ENCODE data around the gene UBE2Q1. TPM values are rescaled to one million over a fixed set of nuclear protein-coding genes. Genes with fewer than 3 reads are reported as not detected.

Gene UBE2Q1
- total and polyA plus RNA-seq, 2 of the 8 experiments (the other 6 are each of a cell fraction or from before 2014, with no cell fraction given), result 13.2 to 95.8 TPM

- TF ChIP-seq FOSL1 (IDR thresholded peaks at IDR 0.05; ENCODE audit: insufficient read depth, low read depth, low read length) (no peak), PHF8 (conservative IDR thresholded peaks at IDR 0.05; ENCODE audit: low read depth, low read length) (no peak), SIRT6 (IDR thresholded peaks at IDR 0.05; ENCODE audit: low read length) (no peak), CTCF (IDR thresholded peaks at IDR 0.05; ENCODE audit: control extremely low read depth in 1 of 3, insufficient read depth in 1 of 3, low read depth in 1 of 3, low read length in 3 of 3) (no peak), EZH2 (IDR thresholded peaks at IDR 0.05; ENCODE audit: low read depth, low read length, severe bottlenecking) (no peak), GABPA (IDR thresholded peaks at IDR 0.05; ENCODE audit: borderline replicate concordance, insufficient read depth, low read length) (no peak), SP1 (IDR thresholded peaks at IDR 0.05; ENCODE audit: low read depth, low read length) (no peak), POLR2A (IDR thresholded peaks at IDR 0.05; ENCODE audit: control extremely low read depth in 1 of 2, low read depth in 2 of 2, low read length in 2 of 2) (no peak)
- Histone ChIP-seq H2BK5ac (ENCODE audit: low read depth, low read length) (no peak overlapping the region), H3K4me1 (replicated peaks in 1 of 4; ENCODE audit: control insufficient read depth in 3 of 4, insufficient read depth in 4 of 4, low read length in 3 of 4) (no peaks in the 10 kb centered on the region), H2BK12ac (ENCODE audit: low read depth, low read length) (no peak overlapping the region), H2BK15ac (ENCODE audit: low read length) (no peak overlapping the region), H2BK20ac (ENCODE audit: low read length) (no peak overlapping the region), H3K36me3 (ENCODE audit: control insufficient read depth in 2 of 4, insufficient read depth in 4 of 4, low read length in 3 of 4) (peaks cover 40 to 58% (median 47%) of the 10 kb centered on the region in 4 experiments), H3K4me2 (ENCODE audit: insufficient read depth in 1 of 2, low read depth in 2 of 2, low read length in 2 of 2) (no peak overlapping the region), H4K91ac (replicated peaks; ENCODE audit: insufficient read length, low read length) (no peak overlapping the region), H3K14ac (ENCODE audit: insufficient read length) (no peak overlapping the region), H4K8ac (ENCODE audit: extremely low read depth, insufficient read depth, low read length) (no peak overlapping the region), H3K79me2 (ENCODE audit: control insufficient read depth in 1 of 2, insufficient read depth in 2 of 2, low read length in 2 of 2) (no peaks in the 10 kb centered on the region), H3K23ac (ENCODE audit: insufficient read length) (no peak overlapping the region), H3K4me3 (ENCODE audit: extremely low read depth in 1 of 4, insufficient read depth in 2 of 4, low read depth in 3 of 4, low read length in 4 of 4) (no peak overlapping the region), H3K4ac (replicated peaks; ENCODE audit: insufficient read length, low read depth, low read length) (no peak overlapping the region), H3K27me3 (replicated peaks in 1 of 4; ENCODE audit: control insufficient read depth in 3 of 4, extremely low read depth in 1 of 4, insufficient read depth in 3 of 4, low read length in 3 of 4) (no peaks in the 10 kb centered on the region), H4K5ac (ENCODE audit: insufficient read length, low read depth, low read length) (no peak overlapping the region), H4K20me1 (replicated peaks in 1 of 2; ENCODE audit: control insufficient read depth in 1 of 2, insufficient read depth in 2 of 2, low read length in 2 of 2) (peaks cover 11 to 21% of the 10 kb centered on the region in 2 experiments), H3K56ac (replicated peaks; ENCODE audit: insufficient read length, low read depth, low read length) (no peak overlapping the region), H3K9me3 (ENCODE audit: insufficient read depth in 2 of 2, low read depth in 1 of 2, low read length in 1 of 2) (no peaks in the 10 kb centered on the region), H3K23me2 (ENCODE audit: low read depth, low read length) (no peaks in the 10 kb centered on the region), H3K9ac (replicated peaks in 1 of 4; ENCODE audit: extremely low read depth in 1 of 4, low read depth in 3 of 4, low read length in 3 of 4) (no peak overlapping the region), H3K27ac (ENCODE audit: low read depth, low read length) (no peak overlapping the region), H2BK120ac (replicated peaks; ENCODE audit: low read depth, low read length) (no peak overlapping the region), H3K18ac (ENCODE audit: extremely low read depth, low read length) (no peak overlapping the region), H2AFZ (ENCODE audit: low read length) (no peak overlapping the region), H3K79me1 (ENCODE audit: low read depth, low read length) (no peaks in the 10 kb centered on the region; the same call in 1 of the 2 replicates), H2AK5ac (ENCODE audit: low read depth, low read length) (no peak overlapping the region)
- no peak for FAIRE-seq
- no peak for DNase-seq (ENCODE audit: low read depth in 1 of 2, low spot score in 2 of 2)
- 93% methylated on average over 8 of the region's 8 CpGs; no CpG with 5 or more reads in 1 of the 2 experiments for WGBS, 2 experiments (ENCODE audit: extremely low coverage in 1 of 2, insufficient coverage in 1 of 2, insufficient read length in 1 of 2, insufficient replicate concordance in 2 of 2, low coverage in 1 of 2, low lambda C conversion rate in 2 of 2, missing lambda C conversion rate in 1 of 2)
- ChIA-PET POLR2A (ENCODE audit: partially characterized antibody) (interaction anchor here (1.3 to 1.4 kb wide), 2 partner anchors 10 to 13 kb away, joined by 3 to 4 read pairs; no protein-coding TSS in a partner anchor), CTCF (ENCODE audit: partially characterized antibody) (interaction anchor here (1.7 to 3.3 kb wide), 2 partner anchors 19 to 100 kb away, joined by 6 to 15 read pairs; no protein-coding TSS in a partner anchor)
These were observed 20.9 kb upstream of the UBE2Q1 start for GRCh38 chr1:154579374-154579773.

Data from H1 (cell line).